Liver (tissue), 9 donors: ENCODE results near the gene ANKRD11. TPM values are rescaled to one million over a fixed set of nuclear protein-coding genes. Genes with fewer than 3 reads are reported as not detected.

Source experiments
- DNase-seq: peaks from one replicate; pipeline ENCODE4 v3.0.0-alpha.2; 2017; ENCODE audit warnings: low spot score
- H3K27ac ChIP-seq, 2 donors: one replicate each; pipeline ENCODE4 v1.7.0; 2013; ENCODE audit warnings: inconsistent platforms in 2 of 2, low read length in 2 of 2, control low read depth in 1 of 2, low read depth in 1 of 2, mild to moderate bottlenecking in 1 of 2
- H3K27me3 ChIP-seq, 4 donors: one replicate each; pipeline versions ENCODE4 v1.6.1 to v1.7.0; 2013; ENCODE audit warnings: low read length in 3 of 4, inconsistent platforms in 1 of 4, mild to moderate bottlenecking in 1 of 4, moderate library complexity in 1 of 4; ENCODE audit not compliant: control insufficient read depth in 4 of 4, insufficient read depth in 4 of 4
- H3K36me3 ChIP-seq, 4 donors: one replicate each; pipeline versions ENCODE4 v1.6.1 to v1.7.0; 2013; ENCODE audit warnings: low read length in 3 of 4, mild to moderate bottlenecking in 3 of 4, low read depth in 1 of 4, moderate library complexity in 1 of 4; ENCODE audit not compliant: control insufficient read depth in 4 of 4, insufficient read depth in 3 of 4
- H3K4me1 ChIP-seq, 4 donors: one replicate each; pipeline versions ENCODE4 v1.6.1 to v1.7.0; 2013; ENCODE audit warnings: low read length in 3 of 4, mild to moderate bottlenecking in 3 of 4, moderate library complexity in 1 of 4; ENCODE audit not compliant: control insufficient read depth in 4 of 4, insufficient read depth in 4 of 4
- H3K4me3 ChIP-seq, 3 donors: one replicate each; pipeline versions ENCODE4 v1.6.1 to v1.7.0; 2013; ENCODE audit warnings: low read length in 3 of 3, control low read depth in 1 of 3, low read depth in 1 of 3, mild to moderate bottlenecking in 1 of 3
- H3K9ac ChIP-seq, 2 donors: one replicate each; pipeline ENCODE4 v1.7.0; 2013; ENCODE audit warnings: low read length in 2 of 2, mild to moderate bottlenecking in 2 of 2, moderate library complexity in 2 of 2, control low read depth in 1 of 2, low read depth in 1 of 2
- H3K9me3 ChIP-seq, 4 donors: one replicate each; pipeline versions ENCODE4 v1.6.1 to v1.7.0; 2013; ENCODE audit warnings: low read length in 3 of 4; ENCODE audit not compliant: control insufficient read depth in 4 of 4
- ATF3 ChIP-seq: IDR thresholded peaks from 2 replicates; pipeline ENCODE4 v1.6.1; 2016; ENCODE audit warnings: antibody characterized with exemption
- EGR1 ChIP-seq, 2 donors: IDR thresholded peaks; 2 replicates each; pipeline ENCODE4 v1.6.1; 2016 to 2018; ENCODE audit warnings: antibody characterized with exemption in 2 of 2, low read depth in 2 of 2
- FOXA1 ChIP-seq: IDR thresholded peaks from 2 replicates; pipeline ENCODE4 v1.6.1; 2016; ENCODE audit warnings: antibody characterized with exemption
- GABPA ChIP-seq, 2 donors: IDR thresholded peaks in 1 of 2; conservative IDR thresholded peaks in 1 of 2; 2 replicates each; pipeline ENCODE4 v1.6.1; 2016; ENCODE audit warnings: antibody characterized with exemption in 2 of 2, mild to moderate bottlenecking in 1 of 2, moderate library complexity in 1 of 2
- HNF4A ChIP-seq, 2 donors: conservative IDR thresholded peaks; 2 replicates each; pipeline ENCODE4 v1.6.1; 2016; ENCODE audit warnings: antibody characterized with exemption in 2 of 2, mild to moderate bottlenecking in 2 of 2
- HNF4G ChIP-seq: IDR thresholded peaks from 2 replicates; pipeline ENCODE4 v1.6.1; 2016; ENCODE audit warnings: antibody characterized with exemption
- JUND ChIP-seq, 2 donors: IDR thresholded peaks; 2 replicates each; pipeline ENCODE4 v1.6.1; 2016; ENCODE audit warnings: antibody characterized with exemption in 2 of 2
- NR2F2 ChIP-seq: IDR thresholded peaks from 2 replicates; pipeline ENCODE4 v1.6.1; 2016; ENCODE audit warnings: antibody characterized with exemption
- RAD21 ChIP-seq, 2 donors: IDR thresholded peaks; 2 replicates each; pipeline ENCODE4 v1.6.1; 2016; ENCODE audit warnings: antibody characterized with exemption in 2 of 2, mild to moderate bottlenecking in 2 of 2
- SP1 ChIP-seq: IDR thresholded peaks from 2 replicates; pipeline ENCODE4 v1.6.1; 2018; ENCODE audit warnings: antibody characterized with exemption, mild to moderate bottlenecking
- YY1 ChIP-seq: IDR thresholded peaks from 2 replicates; pipeline ENCODE4 v1.6.1; 2016; ENCODE audit warnings: antibody characterized with exemption, mild to moderate bottlenecking
- WGBS: extraction: QIAGEN DNeasy Blood & Tissue Kit; methylation state at CpG from one replicate; pipeline ENCODE4 v1.1.7; 2013; 5-methylcytosine and 5-hydroxymethylcytosine counted together
- polyA plus RNA-seq, 2 donors: library from polyadenylated mRNA; stranded (reverse) in 1 of 2; unstranded in 1 of 2; fragments of 200-250 nt in 1 of 2; fragments of >200 nt in 1 of 2; fragmentation: Nextera tagmentation in 1 of 2; extraction: Ambion mirVana in 1 of 2; gene quantifications; one replicate each; pipeline versions ENCODE4 v1.2.1 to v1.2.3, GENCODE V29; 2013 to 2015
- total RNA-seq, 2 donors: library from RNA; depleted of rRNA; stranded (reverse); fragments of >200 nt; gene quantifications; one replicate each; pipeline ENCODE4 v1.2.3, GENCODE V29; 2014
- donor health status: healthy.
- donor health status: healthy.
- donor health status: healthy.
- donor health status: healthy.
- donor health status: healthy.

Gene ANKRD11
- total and polyA plus RNA-seq, 4 donors = 16.3 to 55.1 (median 28.0) TPM

GRCh38 chr16:89359264-89360147 is 130.9 kb downstream of the ANKRD11 start:
- Histone ChIP-seq H3K4me1 (peaks cover 16 to 69% (median 53%) of the 10 kb centered on the region in 4 donors), H3K4me3 (no peak overlapping the region), H3K27ac (no peak overlapping the region), H3K9ac (no peak overlapping the region), H3K36me3 (peaks cover 0 to 3% (median 0%) of the 10 kb centered on the region in 4 donors), H3K9me3 (no peaks in the 10 kb centered on the region), H3K27me3 (no peaks in the 10 kb centered on the region)
- 69% methylated on average over 18 of the region's 18 CpGs for WGBS
- TF ChIP-seq GABPA (IDR thresholded peaks at IDR 0.05 in 1 of 2, conservative IDR thresholded peaks at IDR 0.05 in 1 of 2) = no peak
- no peak for TF ChIP-seq SP1
- TF ChIP-seq YY1 = peak; percentile 42
- no peak for TF ChIP-seq FOXA1
- no peak for TF ChIP-seq HNF4G
- no peak for TF ChIP-seq EGR1 (IDR thresholded peaks at IDR 0.05; ENCODE audit: low read depth in 2 of 2)
- TF ChIP-seq NR2F2 = peak; percentile 23
- DNase-seq = no peak

DNA sequence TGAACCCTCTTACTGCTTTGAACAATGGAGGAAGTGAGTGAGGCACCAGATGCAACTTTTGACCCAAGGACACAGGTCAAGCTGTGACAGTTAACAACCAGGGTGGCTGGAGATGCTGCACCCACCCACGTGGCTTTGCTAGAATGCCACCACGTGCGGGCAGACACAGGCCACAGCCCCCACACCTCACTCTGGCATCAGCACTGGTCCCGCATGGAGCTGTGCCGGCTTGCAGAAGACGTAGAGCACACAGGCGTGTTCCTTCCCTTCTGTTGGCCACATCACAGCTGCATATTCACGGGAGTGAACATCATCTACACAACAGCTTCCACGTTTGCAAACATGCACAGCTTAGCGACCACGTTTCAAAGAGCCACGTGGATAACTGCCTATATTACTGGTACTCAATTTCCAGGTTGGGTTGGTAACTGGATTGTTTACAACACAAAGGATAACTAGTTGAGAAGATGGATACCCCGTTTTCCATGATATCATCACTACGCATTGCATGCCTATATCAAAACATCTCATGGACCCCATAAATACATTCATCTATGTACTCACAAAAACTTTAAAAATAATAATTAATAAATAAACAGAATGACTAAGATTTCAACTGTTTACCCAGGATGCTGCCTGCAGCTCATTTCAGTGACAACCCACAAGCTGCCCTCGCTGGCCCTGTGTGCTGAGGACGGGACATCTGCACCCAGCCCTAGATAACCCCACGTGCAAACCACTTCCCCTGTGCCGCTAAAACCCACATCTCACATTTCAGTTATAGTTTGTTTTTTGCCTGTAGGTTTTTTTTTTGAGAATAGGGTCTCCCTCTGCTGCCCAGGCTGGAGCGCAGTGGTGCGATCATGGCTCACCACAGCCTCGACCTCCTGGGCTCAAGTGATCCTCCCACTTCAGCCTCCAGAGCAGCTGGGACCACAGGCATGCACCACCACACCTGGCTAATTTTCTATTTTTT is 132.0 kb downstream of the ANKRD11 start:
- no peak overlapping the region for H3K9ac ChIP-seq
- H3K27me3 ChIP-seq = no peaks in the 10 kb centered on the region
- DNase-seq = no peak
- 71% methylated on average over 21 of the region's 21 CpGs for WGBS
- peaks cover 0 to 3% (median 0%) of the 10 kb centered on the region in 4 donors for H3K36me3 ChIP-seq
- H3K27ac ChIP-seq = no peak overlapping the region
- H3K4me1 ChIP-seq = peaks cover 22 to 69% (median 54%) of the 10 kb centered on the region in 4 donors
- no peaks in the 10 kb centered on the region for H3K9me3 ChIP-seq
- H3K4me3 ChIP-seq = no peak overlapping the region
- TF ChIP-seq HNF4A (conservative IDR thresholded peaks at IDR 0.05) = peak; percentile 48 to 58
- TF ChIP-seq NR2F2 = no peak

GRCh38 chr16:89357055-89357816 is 133.1 kb downstream of the ANKRD11 start:
- Histone ChIP-seq H3K9ac (no peak overlapping the region), H3K27me3 (no peaks in the 10 kb centered on the region), H3K4me1 (peaks cover 26 to 76% (median 61%) of the 10 kb centered on the region in 4 donors), H3K4me3 (no peak overlapping the region), H3K36me3 (peaks cover 0 to 3% (median 0%) of the 10 kb centered on the region in 4 donors), H3K9me3 (no peaks in the 10 kb centered on the region), H3K27ac (no peak overlapping the region)
- DNase-seq = no peak
- TF ChIP-seq JUND (IDR thresholded peaks at IDR 0.05) (no peak), ATF3 (no peak), RAD21 (IDR thresholded peaks at IDR 0.05) (peak in 1 of 2 donors; percentile 22)
- WGBS = 63% methylated on average over 17 of the region's 17 CpGs
